Stimulated activated CD8-positive, alpha-beta memory T cell treated with anti-CD3 and anti-CD28 coated beads, Interleukin-15, amount 100 ng/mL, for 4 hours (primary cell): ENCODE measurements around the gene TMEM125.

Experiments
- DNase-seq, 2 donors: peaks; one replicate each; pipeline ENCODE4 v3.0.0-alpha.2; 2020; ENCODE audit warnings: low read depth in 2 of 2

Gene TMEM125

DNA sequence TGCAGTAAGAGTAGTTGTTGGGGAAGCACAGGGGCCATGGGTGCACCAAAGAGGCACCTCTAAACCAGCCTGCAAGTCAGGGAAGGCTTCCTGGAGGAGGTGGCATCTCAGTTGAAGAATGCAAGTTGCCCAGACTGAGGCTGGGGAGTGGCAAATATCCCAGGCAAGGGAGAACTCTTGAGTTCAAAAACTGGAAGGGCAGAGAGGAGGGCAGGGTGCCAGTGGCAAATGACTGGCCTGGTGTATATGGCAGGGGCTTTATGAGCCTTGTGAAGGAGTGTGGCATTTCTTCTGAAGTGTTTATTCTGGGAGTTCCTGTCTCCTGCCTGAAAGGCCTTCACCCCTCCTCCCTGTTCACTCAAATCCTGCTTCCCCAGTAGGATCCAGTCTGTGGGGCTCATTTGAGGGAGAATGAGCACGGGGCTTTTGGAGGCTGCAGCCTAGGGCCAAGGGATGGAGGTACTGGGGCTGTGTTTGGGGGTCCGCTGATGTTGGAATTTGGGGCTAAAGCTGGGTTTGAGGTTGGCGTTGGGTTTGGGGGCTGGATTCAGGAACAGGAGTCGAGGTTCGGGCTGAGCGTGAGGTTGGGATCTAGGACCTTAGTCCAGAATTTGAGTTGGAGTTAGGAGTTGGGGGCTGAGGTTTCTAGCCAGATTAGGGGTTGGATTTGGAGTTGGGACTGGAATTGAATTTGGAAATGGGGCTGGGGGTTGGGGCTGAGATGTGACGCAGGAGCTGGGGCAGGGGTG, at the start of gene TMEM125:
Gene TMEM125, plus strand, starts transcription at position 357 of the 749 bp plus-strand sequence. CDS start 2,740 bp downstream, outside the sequence.
- no peak for DNase-seq

DNA sequence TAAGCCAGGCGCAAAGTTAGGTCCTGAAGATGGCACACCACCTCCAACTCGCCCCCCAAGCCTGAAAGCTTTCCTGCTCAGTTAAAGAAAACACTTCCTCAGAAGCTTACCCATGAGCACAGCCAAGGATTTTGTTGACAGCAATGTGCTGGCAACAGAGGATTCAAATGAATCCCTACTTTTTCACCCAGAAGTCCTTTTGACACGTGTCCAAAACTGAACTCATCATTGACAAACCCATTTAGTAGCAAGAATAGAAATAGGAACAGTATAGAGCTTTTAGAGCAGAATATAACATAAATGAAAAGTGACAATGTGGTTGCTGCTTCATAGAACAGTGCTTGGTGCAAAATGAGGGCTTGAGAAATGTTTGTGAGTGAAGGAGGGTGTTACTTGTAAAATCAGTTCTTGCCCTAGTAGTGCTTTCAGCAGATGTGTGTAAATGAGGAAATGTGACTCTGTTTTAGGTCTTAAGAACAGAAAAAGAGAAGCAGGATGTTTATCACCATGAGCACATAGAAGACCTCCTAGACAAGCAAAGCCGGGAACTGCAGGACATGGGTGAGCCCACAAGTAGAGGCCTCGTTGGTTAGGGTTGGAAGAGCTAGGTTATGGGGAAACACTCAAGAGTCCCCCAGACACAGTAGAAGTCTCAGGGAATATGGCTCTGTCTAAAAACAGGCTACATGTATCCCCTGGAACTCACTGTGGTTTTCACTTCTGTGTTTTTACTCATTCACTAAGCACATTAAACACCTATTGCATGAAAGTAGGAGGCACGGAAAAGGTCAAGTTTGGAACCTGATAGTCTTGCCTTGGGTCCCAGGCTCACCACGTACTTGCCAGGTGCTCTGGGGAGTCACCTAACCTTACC, 48.6 kb upstream of the TMEM125 start:
- no peak for DNase-seq

DNA sequence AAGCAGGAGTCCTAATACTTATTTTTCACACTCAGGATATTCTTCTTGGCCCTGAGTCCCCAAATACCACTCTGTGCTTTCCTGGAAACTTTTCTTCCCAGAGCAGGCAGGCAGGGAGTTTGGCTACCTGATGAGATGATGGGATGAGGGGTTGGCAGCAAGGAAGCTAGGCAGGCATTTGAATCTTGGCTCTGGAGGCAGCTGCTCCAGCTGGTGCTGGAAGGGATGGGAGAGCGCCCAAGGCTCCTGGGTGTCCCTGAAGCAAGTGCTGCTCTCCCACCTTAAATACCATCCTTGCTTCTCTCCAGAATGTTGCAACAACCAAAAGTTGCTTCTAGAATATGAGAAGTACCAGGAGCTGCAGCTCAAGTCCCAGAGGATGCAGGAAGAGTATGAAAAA, 48.0 kb upstream of the TMEM125 start:
- DNase-seq, result no peak

DNA sequence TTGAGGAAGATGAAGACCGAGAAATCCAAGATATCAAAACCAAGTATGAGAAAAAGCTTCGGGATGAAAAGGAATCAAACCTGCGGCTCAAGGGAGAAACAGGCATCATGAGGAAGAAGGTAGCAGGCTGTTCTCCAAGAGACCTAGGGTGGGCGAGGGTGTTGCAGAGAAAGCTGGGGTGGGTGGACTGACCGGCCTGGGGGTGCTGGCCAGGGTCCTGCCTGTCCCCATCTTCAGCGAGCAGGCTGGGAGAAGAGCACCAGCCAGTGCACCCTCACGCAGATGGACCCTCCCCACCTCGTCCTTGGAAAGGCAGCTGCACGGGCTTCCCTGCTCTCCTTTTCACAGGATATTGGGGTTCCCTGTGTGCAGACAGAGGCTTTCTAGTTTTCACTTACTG, 46.9 kb upstream of the TMEM125 start:
- DNase-seq, result no peak

DNA sequence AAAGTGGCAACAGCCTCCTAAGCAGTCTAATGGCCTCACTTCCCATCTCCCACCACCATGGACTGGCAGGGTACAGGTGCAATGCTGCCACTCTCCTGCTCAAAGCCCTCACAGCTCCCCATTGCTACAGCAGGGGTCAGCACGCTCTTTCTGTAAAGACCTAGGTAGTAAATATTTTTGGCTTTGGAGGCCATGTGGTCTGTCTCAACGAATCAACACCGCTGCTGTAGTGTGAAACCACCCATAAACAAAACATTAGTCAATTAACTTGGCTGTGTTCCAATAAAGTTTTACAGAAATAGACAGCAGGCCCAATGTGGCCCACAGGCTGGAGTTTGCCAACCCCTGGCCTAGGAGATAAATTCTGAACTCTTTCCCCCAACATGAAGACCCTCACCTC, 44.6 kb upstream of the TMEM125 start:
- DNase-seq, result no peak

DNA sequence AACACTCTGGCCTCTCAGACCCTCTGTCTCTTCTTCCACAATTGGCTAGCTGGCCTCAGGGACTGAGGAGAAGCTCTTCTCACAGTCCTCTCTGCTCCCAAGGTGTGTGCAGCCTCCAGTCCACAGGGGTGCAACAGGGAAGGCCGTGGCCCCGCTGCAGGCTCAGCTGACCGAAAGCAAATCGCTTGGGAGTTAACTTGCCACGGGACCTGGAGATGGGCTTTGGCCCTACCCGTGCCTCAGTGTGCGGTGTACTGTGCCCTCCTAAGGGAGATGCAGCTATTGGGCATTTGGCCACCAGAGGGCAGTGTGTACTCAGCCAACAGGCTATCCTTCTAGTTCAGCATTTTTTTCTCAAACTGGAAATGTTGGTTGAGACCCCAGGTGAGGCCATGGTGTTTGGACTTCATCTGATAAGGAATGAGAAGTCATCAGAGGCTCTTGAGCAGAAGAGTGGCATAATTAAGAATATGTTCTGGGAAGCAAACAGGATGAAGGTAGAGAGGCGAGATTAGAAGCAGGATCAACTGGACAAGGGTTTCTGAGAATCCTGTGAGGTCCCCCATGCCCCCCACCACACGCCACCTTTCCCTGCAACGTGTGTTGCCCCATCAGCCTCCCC, 42.5 kb upstream of the TMEM125 start:
- DNase-seq, result peak; percentile 42 to 71

DNA sequence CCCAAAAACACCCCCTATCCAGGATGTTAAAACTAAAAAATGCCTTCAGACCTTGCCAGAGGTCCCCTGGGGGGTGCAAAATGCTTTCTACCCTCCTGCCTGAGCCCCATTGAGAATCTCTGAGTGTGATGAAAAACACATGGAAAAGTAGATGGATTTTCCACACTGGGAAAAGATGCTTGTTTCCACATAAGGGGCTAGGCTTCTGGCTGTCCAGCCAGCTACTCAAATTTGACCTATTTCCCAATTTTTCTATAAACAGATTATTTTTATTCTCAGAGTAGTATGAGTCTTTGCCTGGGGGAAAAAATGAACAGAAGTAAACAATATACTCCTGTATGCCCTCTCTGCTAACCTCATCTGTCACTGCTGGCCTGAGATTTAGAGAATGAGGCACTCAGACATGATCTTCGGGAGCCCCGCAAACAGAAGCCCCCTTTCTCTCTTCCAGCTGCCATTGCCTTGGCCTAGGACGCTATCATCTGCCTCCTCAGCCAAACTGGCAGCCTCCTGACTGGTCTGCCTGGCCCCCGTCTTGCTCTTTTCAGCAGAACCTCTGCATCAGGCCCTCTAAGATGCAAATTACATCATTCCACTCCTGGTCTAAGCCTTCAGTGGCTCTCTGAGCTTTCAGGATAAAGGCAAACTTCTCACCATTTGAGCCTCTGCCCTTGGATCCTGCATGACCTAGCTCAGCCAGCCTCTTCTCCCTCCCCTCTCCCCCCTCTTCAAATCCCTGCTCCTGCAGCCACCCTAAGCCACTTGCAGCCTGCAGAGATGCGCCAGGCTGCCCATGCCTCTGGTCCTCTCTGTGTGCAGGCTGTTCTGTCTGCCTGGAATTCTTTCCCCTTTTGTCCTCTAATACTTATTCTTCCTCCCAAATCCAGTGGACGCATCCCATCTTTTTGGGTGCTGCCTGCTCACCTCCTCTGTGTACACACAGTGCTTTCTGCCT, 39.7 kb upstream of the TMEM125 start:
- DNase-seq, result no peak

DNA sequence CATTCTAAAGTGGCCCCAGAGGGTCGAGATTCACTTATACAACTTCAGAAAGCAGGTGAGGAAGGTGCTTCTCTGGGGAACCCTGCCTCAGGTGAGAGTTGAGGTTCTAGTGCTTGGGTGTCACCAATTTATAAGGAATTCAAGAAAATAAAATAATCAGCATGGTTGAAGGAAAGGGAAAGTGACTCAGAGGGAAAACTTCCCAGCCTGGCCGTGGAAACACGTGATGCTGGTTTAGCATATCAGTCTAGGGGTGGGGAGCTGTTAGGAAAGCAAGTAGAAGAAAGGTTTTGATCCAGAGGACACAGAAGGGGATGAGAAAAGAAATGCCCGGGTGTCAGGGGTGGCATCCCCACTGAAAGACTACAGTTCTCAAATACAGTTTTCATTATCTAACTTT, 37.7 kb upstream of the TMEM125 start:
- no peak for DNase-seq

DNA sequence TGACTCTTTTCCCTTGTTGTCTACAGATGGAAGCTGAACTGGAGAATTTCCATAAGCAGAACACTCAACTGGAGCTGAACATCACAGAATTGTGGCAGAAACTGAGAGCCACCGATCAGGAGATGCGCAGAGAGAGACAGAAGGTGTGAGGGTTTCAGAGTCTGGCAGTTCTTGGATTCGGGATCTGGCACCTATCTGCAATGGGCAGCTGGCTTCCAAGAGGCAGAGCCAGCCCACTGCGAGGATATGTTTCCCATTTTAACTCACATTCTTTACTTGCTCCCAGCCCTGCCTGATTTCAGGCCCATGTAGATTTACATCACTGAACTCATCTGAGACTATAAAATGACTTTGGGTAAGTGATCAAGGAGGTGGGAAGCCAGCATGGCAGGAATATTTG, 37.3 kb upstream of the TMEM125 start:
- no peak for DNase-seq

DNA sequence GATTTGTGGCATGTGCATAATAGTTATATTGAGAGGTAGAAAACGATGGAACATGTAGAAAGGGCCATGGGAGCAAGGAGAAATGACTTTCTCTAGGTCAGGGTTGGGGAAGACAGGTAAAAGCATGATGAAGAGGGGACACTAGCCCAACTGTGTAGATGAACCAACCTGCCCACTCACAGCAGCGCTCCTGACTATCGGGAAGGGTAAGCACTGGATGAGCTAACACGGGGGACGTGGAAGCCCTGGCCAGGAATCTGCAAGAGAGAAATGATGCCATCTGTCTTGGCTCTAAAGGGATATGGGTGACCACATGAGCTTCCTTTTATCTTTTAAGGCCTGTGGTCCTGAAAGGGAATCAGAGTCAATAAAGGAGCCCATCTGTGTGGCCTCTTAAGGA, 36.2 kb upstream of the TMEM125 start:
- no peak for DNase-seq

DNA sequence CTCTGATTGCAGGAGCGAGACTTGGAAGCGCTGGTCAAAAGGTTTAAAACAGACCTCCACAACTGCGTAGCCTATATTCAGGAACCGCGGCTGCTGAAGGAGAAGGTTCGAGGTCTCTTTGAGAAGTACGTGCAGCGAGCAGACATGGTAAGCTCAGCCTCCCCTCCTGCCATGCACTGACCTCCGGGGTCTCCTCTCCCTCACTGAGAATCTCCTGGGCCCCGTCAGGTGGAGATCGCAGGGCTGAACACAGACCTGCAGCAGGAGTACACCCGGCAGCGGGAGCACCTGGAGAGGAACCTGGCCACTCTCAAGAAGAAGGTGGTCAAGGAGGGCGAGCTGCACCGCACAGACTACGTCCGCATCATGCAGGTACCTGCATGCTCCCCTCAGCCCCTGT, 35.5 kb upstream of the TMEM125 start:
- no peak for DNase-seq

DNA sequence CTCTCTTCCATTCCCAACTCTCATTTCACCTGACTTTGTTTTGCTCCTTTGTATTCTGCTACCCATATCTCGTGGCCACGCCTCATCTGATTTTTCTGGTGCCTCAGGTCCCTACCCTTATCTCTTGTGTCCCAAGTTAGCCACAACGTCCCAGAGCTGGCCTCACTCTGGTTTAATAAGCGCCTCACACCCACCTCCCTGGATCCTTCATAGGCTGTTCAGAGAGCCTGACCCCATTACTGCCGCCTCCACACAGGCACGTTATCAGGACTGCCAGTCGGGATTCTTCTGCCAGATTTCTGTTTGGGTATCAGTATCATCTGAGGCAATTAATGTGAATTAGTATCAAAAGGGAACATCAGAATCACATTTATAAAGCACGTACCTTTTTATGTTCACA, 34.7 kb upstream of the TMEM125 start:
- DNase-seq, result no peak

DNA sequence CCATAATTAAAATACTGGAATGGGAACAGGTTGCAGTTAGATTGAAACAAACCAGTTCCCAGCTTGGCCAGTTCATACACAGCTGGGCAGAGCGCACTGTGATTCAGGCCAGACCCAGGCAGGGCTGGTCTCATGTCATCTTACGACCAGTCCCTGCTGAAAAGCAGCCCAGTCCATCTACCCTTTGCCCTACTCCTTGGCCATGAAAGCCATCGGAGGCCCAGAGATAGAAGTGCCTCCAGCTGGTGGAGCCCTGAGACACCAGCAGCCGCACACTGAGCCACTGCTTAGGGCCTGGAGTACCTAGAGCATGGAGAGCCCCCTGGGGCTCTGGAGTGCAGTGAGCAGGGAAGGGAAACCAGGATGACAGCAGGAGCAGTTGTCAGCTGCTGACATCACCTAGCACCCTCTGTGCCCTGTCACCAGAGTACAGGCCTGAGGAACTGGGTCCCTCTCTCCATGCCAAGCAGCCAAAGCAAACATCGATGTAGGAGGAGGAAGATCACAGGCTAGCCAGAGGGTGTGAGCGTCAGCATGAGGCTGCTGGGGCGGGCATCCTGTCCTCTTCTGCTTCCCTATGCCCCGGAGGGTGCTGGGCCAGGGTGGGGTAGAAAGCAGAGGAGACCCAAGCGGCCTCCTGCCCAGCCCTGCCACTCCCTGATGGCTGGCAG, 34.2 kb upstream of the TMEM125 start:
- no peak for DNase-seq

DNA sequence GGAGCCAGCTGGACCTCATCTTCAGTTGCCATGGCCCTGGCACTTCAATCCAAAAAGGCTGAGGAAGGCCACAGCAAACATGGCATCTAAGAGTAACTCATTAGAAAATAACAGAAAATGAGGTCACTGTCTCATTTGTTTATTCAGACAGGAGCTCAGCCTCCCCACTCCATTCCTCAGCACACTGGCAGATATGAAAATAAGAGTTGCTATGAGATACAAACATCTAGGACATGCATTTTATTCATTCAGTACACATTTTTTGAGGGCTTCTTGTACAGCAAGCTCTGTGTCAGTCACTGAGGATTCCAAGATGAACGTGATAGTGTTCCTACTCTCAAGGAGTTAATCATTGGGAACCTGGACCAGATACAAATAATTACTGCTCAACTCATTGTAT, 32.7 kb upstream of the TMEM125 start:
- DNase-seq, result no peak

DNA sequence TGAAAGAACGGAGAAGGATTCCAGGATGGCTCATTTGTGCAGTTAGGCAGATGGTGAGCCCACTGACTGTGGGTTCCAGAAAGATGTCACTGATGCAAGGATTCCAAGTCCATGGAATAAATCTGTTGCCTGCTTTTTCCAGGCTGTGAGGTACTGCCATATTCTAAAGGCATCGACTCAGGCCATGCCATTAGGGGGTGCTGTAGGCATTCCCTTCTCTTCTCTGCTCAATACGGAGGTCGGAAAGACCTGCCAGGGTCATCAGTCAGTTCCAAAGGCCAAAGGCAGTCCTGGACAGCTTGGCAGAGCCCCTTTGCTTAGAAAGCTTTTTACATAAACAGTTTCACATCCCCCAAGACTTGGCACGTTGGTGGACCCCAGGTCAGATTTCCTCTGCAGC, 31.7 kb upstream of the TMEM125 start:
- no peak for DNase-seq

DNA sequence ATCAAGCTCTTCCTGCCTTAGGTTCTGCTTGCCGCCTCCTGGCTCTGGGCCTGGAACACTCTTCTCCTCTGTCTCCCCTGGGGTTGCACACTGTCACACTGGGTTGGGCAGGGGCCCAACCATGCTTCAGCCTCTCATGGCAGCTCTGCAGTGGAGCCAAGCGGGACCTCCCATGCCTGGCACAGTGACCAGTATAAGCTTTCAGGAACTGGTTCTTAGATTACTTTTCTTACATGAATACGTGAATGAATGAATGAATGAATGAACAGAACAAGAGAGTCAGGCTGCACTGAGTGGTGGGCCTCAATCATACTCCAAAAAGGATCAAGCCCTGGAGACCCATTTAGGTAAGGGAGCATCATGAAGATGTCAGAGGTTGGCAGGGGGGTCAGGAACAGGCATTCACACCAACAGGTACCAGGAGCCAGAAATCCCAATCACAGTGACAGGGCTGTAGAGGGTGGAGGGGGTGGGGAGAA, 30.8 kb upstream of the TMEM125 start:
- no peak for DNase-seq

DNA sequence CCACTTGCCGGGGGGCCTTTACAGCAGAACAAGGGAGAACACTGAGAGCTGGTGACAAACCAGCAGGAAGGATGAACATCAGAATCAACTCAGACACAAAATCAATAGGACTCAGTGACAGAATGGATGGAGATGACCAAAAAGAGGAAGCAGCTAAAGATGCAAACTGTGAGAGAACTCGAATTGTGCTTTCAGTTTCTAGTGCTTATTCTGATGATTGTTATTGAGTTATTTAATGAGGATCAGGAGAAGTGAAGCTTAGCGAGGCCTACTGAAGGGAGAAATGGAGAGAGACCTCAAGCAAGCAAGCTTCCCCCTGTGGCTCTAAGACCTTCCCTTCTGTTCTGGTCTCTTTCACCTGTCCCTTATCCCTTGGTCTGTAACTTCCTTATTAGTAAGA, 30.3 kb upstream of the TMEM125 start:
- no peak for DNase-seq

DNA sequence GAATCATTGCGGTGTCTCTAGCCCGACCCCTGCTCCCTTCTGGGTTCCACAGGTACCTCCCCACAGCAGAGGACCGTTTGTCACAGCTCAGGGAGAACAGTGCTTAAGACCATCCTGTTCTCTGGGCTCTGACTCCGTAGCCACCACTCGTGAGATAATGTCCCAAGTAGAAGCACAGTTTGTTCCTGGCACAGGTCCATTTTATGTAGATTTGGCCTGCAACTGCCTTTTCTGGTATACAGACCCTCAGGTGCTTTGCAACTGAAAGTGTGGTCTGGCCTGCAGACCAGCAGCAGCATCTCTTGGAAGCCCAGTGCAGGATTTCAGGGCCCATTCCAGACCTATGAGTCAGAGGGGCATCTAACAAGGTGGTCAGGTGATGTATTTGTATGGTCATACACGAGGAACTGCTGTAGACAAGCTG, 28.4 kb upstream of the TMEM125 start:
- no peak for DNase-seq

DNA sequence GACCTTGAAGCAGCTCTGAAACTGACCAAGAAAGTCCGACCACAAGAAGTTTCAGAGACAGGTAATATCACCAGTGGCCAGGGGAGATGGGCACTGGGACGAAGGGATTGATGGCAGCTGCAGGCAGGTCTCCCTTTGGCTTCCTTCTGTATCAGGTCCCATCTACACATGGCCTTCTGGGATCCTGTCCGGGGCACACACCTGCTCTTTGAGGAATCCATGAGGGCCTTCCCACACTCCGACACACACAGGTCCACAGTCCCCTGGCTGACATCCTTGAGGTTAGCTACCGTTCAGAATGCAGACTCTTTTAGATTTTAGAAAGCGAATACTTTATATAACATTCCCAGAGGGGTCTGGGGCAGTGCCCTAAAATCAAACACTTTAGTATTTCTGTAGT, 26.5 kb upstream of the TMEM125 start:
- no peak for DNase-seq

DNA sequence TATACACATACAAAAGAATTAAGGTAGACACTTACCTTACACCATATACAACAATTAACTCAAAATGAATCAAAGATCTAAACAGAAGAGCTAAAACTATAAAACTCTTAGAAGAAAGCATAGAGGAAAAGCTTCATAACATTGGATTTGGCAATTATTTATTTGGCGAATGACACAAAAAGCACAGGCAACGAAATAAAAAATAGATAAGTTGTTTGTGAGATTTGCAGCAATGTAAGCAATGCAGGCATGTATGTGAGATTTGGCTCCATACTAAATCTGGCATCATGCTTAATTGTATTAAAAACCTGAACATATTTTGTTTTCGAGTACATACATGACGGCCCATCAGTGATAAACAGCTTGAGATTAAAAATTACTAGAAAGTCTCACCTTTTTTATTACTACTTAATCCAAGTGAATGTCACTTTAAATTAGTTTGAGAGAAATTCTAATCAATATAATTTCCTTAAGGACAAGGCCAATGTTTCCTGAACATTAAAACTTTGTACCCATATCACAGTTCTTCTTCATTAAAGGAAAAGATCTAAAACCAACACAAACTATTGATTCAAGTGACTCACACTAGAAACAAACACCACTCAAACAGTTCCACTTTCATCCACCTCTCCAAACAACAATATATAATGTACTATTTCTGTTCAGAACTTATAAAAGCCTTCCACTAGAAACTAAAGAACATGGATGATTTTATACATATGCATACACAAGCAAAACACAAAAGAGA, 23.1 kb upstream of the TMEM125 start:
- no peak for DNase-seq
